Activated CD8-positive, alpha-beta memory T cell treated with anti-CD3 and anti-CD28 coated beads, Interleukin-2, amount 50 U/mL, for 24 hours (primary cell): Measurements from ENCODE around the gene ATXN7.

Experiments used
- DNase-seq: peaks from one replicate; pipeline ENCODE4 v3.0.0-alpha.2; 2020; ENCODE audit errors: extremely low read depth

Gene ATXN7

GRCh38 chr3:63864965-63865327, 1.3 kb downstream of the ATXN7 start:
- no peak for DNase-seq

GRCh38 chr3:63867225-63867624, 3.6 kb downstream of the ATXN7 start:
- DNase-seq: no peak

- no peak for DNase-seq
These were observed 6.4 kb downstream of the ATXN7 start for GRCh38 chr3:63869940-63870614.

GRCh38 chr3:63870615-63871005, 6.9 kb downstream of the ATXN7 start:
- no peak for DNase-seq

- no peak for DNase-seq
These were observed 8.7 kb downstream of the ATXN7 start for GRCh38 chr3:63872135-63872924.

- DNase-seq: no peak
These were observed 11.1 kb downstream of the ATXN7 start for GRCh38 chr3:63874769-63875168.

- DNase-seq: no peak
These were observed 11.8 kb downstream of the ATXN7 start for GRCh38 chr3:63875510-63875909.

GRCh38 chr3:63876260-63876659, 12.6 kb downstream of the ATXN7 start:
- DNase-seq: no peak

- DNase-seq: no peak
These were observed 14.2 kb downstream of the ATXN7 start for GRCh38 chr3:63877737-63878393.

GRCh38 chr3:63878394-63879060, 14.9 kb downstream of the ATXN7 start:
- DNase-seq: no peak

- no peak for DNase-seq
These were observed 17.0 kb downstream of the ATXN7 start for GRCh38 chr3:63880653-63881052.

GRCh38 chr3:63886858-63887257, 23.2 kb downstream of the ATXN7 start:
- no peak for DNase-seq

- DNase-seq: no peak
These were observed 27.9 kb downstream of the ATXN7 start for GRCh38 chr3:63891518-63891917.

GRCh38 chr3:63892773-63893352, 29.2 kb downstream of the ATXN7 start:
- DNase-seq: no peak

GRCh38 chr3:63895422-63896189, 31.9 kb downstream of the ATXN7 start:
- no peak for DNase-seq

- DNase-seq: no peak
These were observed 32.8 kb downstream of the ATXN7 start for GRCh38 chr3:63896332-63897030.

GRCh38 chr3:63900010-63900409, 36.3 kb downstream of the ATXN7 start:
- no peak for DNase-seq

- no peak for DNase-seq
These were observed 36.8 kb downstream of the ATXN7 start for GRCh38 chr3:63900459-63900858.

- no peak for DNase-seq
These were observed 42.3 kb downstream of the ATXN7 start for GRCh38 chr3:63905731-63906620.
